OCI-LY1 (cell line): ENCODE results near the gene SEC14L3.

Source experiments
- H2AFZ ChIP-seq: fragments of 200-600 bp; sonication (generic), shearing (Covaris generic); 2 replicates; pipeline ENCODE4 v1.6.0; 2014; ENCODE audit warnings: antibody characterized with exemption, mild to moderate bottlenecking, low read length
- H3F3A ChIP-seq: fragments of 200-600 bp; sonication (generic), shearing (Covaris generic); 2 replicates; pipeline ENCODE4 v1.6.0; 2014; ENCODE audit warnings: mild to moderate bottlenecking, antibody characterized with exemption, low read length, moderate library complexity; ENCODE audit not compliant: insufficient read depth
- H3K27ac ChIP-seq: fragments of 200-600 bp; sonication (generic); 2 replicates; pipeline ENCODE4 v1.5.1; 2014; ENCODE audit warnings: low read length, mixed run types, mild to moderate bottlenecking, low read depth; ENCODE audit not compliant: poor library complexity, severe bottlenecking
- H3K27me3 ChIP-seq: fragments of 200-600 bp; sonication (generic); 2 replicates; pipeline ENCODE4 v1.6.0; 2014; ENCODE audit warnings: antibody characterized with exemption, mild to moderate bottlenecking, low read length, moderate library complexity; ENCODE audit not compliant: insufficient read depth
- H3K36me3 ChIP-seq: fragments of 200-600 bp; sonication (generic); 2 replicates; pipeline ENCODE4 v1.6.1; 2014; ENCODE audit warnings: mild to moderate bottlenecking, antibody characterized with exemption, low read length, moderate library complexity, mixed read lengths; ENCODE audit not compliant: insufficient read depth
- H3K4me1 ChIP-seq: fragments of 200-600 bp; sonication (generic); 2 replicates; pipeline ENCODE4 v1.5.1; 2014; ENCODE audit warnings: mild to moderate bottlenecking, low read length, moderate library complexity; ENCODE audit not compliant: insufficient read depth, severe bottlenecking
- H3K4me2 ChIP-seq: fragments of 200-600 bp; sonication (generic), shearing (Covaris generic); 2 replicates; pipeline ENCODE4 v1.6.1; 2014; ENCODE audit warnings: low read length
- H3K4me3 ChIP-seq: fragments of 200-600 bp; sonication (generic); 2 replicates; pipeline ENCODE4 v1.5.1; 2014; ENCODE audit warnings: low read length, low read depth, mild to moderate bottlenecking, mixed read lengths; ENCODE audit not compliant: poor library complexity, severe bottlenecking
- H3K79me2 ChIP-seq: fragments of 200-600 bp; shearing (Covaris generic); 2 replicates; pipeline ENCODE4 v1.6.1; 2016; ENCODE audit warnings: mixed run types, low read length, mixed read lengths; ENCODE audit not compliant: insufficient read depth
- H3K9ac ChIP-seq: fragments of 200-600 bp; sonication (generic), shearing (Covaris generic); 2 replicates; pipeline ENCODE4 v1.6.1; 2014; ENCODE audit warnings: mild to moderate bottlenecking, low read length, mixed read lengths
- H3K9me2 ChIP-seq: fragments of 200-600 bp; sonication (generic), shearing (Covaris generic); 2 replicates; pipeline ENCODE4 v1.6.1; 2014; ENCODE audit warnings: low read depth, mild to moderate bottlenecking, low read length, mixed read lengths
- H3K9me3 ChIP-seq: fragments of 200-600 bp; shearing (Covaris generic); 2 replicates; pipeline ENCODE4 v1.6.1; 2014; ENCODE audit warnings: low read length, mixed read lengths
- H4K20me1 ChIP-seq: fragments of 200-600 bp; sonication (generic), shearing (Covaris generic); 2 replicates; pipeline ENCODE4 v1.6.0; 2016; ENCODE audit warnings: mild to moderate bottlenecking, low read length; ENCODE audit not compliant: insufficient read depth
- EZH2 ChIP-seq: fragments of 200-600 bp; sonication (generic), shearing (Covaris generic); IDR thresholded peaks from 2 replicates; pipeline ENCODE4 v1.8.0; 2017; ENCODE audit warnings: borderline replicate concordance, mixed run types, mild to moderate bottlenecking, antibody characterized with exemption, low read length, moderate library complexity, mixed read lengths
- TF ChIP-seq, protein P1 (sequence below): fragments of 200-600 bp; sonication (generic), shearing (Covaris generic); IDR thresholded peaks from 2 replicates; pipeline ENCODE4 v1.5.1; 2017; ENCODE audit warnings: mild to moderate bottlenecking, antibody characterized with exemption, low read length, moderate library complexity, mixed read lengths

SEC14L3 gene

DNA sequence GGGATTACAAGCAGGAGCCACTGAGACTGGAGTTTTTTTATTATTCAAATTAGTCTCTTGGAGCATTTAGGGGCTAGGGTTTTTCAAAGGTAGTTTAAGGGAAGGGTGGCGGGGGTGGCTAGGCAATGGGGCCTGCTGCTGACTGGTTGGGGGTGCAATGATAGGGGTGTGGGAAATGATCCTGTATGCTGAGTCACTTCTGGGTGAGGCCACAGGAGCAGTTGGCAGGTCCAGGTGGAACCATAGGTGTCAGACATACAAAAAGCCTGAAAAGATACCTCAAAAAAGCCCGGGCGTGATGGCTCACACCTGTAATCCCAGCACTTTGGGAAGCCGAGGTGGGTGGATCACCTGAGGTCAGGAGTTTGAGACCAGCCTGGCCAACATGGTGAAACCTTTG, 32.6 kb downstream of the SEC14L3 start:
- Histone ChIP-seq H3K9ac (no peak overlapping the region), H3K4me1 (peaks cover 15% of the 10 kb centered on the region), H4K20me1 (no peaks in the 10 kb centered on the region), H3K4me3 (no peak overlapping the region), H3K27me3 (no peaks in the 10 kb centered on the region), H3K9me3 (0 out of 2 replicates have a peak, but pooled peaks cover 2% of the 10 kb centered on the region), H3K36me3 (no peaks in the 10 kb centered on the region; the same call in 1 of the 2 replicates), H3K9me2 (no peaks in the 10 kb centered on the region), H2AFZ (no peak overlapping the region), H3K79me2 (no peaks in the 10 kb centered on the region), H3K27ac (no peak overlapping the region), H3F3A (no peaks in the 10 kb centered on the region), H3K4me2 (no peak overlapping the region)
- TF ChIP-seq, protein P1, sequence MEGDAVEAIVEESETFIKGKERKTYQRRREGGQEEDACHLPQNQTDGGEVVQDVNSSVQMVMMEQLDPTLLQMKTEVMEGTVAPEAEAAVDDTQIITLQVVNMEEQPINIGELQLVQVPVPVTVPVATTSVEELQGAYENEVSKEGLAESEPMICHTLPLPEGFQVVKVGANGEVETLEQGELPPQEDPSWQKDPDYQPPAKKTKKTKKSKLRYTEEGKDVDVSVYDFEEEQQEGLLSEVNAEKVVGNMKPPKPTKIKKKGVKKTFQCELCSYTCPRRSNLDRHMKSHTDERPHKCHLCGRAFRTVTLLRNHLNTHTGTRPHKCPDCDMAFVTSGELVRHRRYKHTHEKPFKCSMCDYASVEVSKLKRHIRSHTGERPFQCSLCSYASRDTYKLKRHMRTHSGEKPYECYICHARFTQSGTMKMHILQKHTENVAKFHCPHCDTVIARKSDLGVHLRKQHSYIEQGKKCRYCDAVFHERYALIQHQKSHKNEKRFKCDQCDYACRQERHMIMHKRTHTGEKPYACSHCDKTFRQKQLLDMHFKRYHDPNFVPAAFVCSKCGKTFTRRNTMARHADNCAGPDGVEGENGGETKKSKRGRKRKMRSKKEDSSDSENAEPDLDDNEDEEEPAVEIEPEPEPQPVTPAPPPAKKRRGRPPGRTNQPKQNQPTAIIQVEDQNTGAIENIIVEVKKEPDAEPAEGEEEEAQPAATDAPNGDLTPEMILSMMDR: no peak
- TF ChIP-seq EZH2: no peak

DNA sequence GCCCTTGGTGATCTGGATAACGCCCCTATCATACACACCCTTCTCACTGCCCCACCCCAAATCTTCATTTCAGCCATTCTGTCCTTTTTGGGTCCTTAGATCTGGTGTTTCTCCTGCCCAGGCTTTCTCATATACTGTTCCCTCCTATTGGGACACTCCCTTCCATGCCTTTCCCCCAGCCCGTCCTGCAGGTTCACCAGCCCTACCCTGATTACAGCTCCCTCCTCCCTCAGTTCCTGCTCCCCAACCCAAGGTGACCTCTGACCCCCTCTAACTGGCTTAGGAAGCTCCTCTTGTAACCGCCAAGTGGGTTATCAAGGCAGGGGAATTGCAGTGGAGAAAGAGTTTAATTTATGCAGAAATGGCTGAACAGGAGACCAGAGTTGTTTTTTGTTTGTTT, 33.3 kb downstream of the SEC14L3 start:
- Histone ChIP-seq H3K27me3 (no peaks in the 10 kb centered on the region), H3K79me2 (no peaks in the 10 kb centered on the region), H3K4me1 (peaks cover 15% of the 10 kb centered on the region), H3K27ac (no peak overlapping the region), H3K4me2 (no peak overlapping the region), H3K9me3 (0 out of 2 replicates have a peak, but pooled peaks cover 2% of the 10 kb centered on the region), H3K36me3 (no peaks in the 10 kb centered on the region; the same call in 1 of the 2 replicates), H3K9me2 (no peaks in the 10 kb centered on the region), H2AFZ (no peak overlapping the region), H3K4me3 (no peak overlapping the region), H3F3A (no peaks in the 10 kb centered on the region), H3K9ac (no peak overlapping the region), H4K20me1 (no peaks in the 10 kb centered on the region)
- TF ChIP-seq, protein P1: no peak
- TF ChIP-seq EZH2: no peak

DNA sequence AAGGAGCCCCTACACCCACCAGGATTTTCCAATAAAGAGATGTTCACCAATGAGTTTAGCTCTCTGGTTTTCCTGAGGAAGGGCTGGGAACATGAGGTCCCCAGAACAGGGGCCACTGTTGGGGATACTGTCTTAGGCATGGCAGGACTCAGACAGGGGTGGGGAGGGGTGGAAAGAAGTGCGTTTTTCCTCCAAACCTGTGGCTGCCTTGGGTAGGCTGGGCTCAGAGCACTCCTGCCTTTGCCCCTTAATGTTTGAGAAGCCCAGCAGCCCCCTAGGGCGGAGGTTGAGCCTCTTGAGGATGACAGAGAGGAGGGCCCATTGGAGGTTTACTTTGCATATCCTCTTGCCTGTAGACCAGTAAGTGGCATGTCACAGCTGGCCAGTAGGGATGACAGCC, 35.6 kb downstream of the SEC14L3 start:
- H2AFZ ChIP-seq: peak overlapping the region; percentile 90; the same call in 1 of the 2 replicates
- H3K27ac ChIP-seq: no peak overlapping the region
- peak overlapping the region; percentile 65 for H3K4me2 ChIP-seq

More for the DNA sequence above, 35.6 kb downstream of the SEC14L3 start:
- Histone ChIP-seq H3K27me3 (no peaks in the 10 kb centered on the region), H3K4me1 (peaks cover 15% of the 10 kb centered on the region), H3F3A (no peaks in the 10 kb centered on the region), H3K79me2 (no peaks in the 10 kb centered on the region), H3K4me3 (peak overlapping the region; percentile 56), H3K9me2 (no peaks in the 10 kb centered on the region), H3K9ac (no peak overlapping the region), H3K36me3 (no peaks in the 10 kb centered on the region; the same call in 1 of the 2 replicates), H3K9me3 (0 out of 2 replicates have a peak, but pooled peaks cover 2% of the 10 kb centered on the region), H4K20me1 (no peaks in the 10 kb centered on the region)
- no peak for TF ChIP-seq EZH2
- TF ChIP-seq, protein P1: no peak
